ENCODE results near the gene KLHL29.

The KLHL29 gene

DNA sequence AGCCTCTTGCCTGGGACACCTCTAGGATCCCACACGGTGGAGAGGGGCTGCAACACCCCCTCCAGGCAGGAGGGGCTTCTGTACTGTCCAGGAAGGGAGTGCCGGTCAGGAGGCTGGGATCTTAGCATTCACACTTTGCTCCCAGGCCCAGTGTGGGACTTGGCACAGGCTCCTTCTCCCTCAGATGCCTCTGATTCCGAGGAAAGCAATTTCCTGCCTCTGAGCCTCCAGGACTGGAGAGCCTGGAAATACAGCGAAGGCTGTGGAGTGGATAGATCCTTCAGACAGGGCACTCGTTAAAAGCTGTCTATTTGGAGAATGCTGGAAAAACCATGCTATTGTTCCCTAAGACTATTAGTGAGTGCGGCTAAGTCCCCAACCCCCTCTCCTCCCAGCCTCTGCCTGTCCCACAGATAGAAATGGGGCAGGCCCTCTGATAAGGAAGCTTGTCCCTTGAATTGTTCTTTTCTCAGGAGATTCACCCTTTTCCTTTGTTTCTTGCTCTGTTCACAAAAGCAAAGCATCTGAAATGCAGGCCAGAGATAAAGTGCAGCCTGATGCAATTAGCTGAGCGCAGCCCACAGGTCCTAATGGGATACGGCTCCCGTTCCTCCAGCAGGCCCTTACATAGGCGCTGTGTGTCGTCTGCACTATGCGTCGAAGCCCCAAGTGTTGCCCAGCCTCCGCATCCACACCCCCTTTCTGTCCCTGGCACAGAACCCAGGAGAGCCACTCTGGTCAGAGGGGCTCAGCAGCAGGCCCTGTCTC, 252.2 kb downstream of the KLHL29 start:
- no peak for TF ChIP-seq CTCF (conservative IDR thresholded peaks at IDR 0.05)
- H3K27ac ChIP-seq = no peak overlapping the region

- H3K27ac ChIP-seq = no peak overlapping the region
- TF ChIP-seq ZFX (IDR thresholded peaks at IDR 0.05) (no peak), CTCF (conservative IDR thresholded peaks at IDR 0.05) (no peak)
Measured at GRCh38 chr2:23639406-23639982, 254.5 kb downstream of the KLHL29 start.

- no peak overlapping the region for H3K27ac ChIP-seq
- TF ChIP-seq CTCF (conservative IDR thresholded peaks at IDR 0.05) = no peak
- TF ChIP-seq ZFX (IDR thresholded peaks at IDR 0.05) = no peak
Measured at GRCh38 chr2:23640711-23641110, 255.7 kb downstream of the KLHL29 start.

GRCh38 chr2:23642516-23642915, 257.5 kb downstream of the KLHL29 start:
- TF ChIP-seq CTCF (conservative IDR thresholded peaks at IDR 0.05) (no peak), ZFX (IDR thresholded peaks at IDR 0.05) (no peak)
- no peak overlapping the region for H3K27ac ChIP-seq

DNA sequence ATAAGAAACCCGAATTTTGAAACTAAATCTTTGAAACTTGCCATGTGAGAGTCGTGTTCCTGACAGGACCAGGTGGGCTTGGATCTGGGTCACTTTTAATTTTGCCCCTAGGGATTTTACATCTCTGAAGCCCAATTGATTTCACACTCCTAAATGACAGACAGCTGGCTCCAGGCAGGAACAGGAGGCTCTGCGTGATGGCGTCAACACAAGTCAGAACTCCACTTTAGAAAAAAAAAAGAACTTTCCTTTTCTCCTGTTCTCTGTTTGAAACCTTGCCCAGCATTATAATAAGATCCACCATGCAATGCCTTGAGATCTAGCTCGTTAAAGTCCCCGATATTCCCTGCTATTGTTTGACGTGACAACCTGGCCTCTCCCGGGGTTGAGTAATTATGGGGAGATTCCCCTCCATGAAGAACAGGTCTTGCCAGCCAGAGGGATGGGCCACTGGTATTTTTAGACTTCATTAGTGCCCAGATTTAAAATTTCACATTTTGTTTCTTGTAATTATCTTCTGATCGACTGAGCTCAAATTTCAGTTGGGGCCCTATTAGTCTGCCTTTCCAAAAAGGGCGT, 260.3 kb downstream of the KLHL29 start:
- TF ChIP-seq CTCF (conservative IDR thresholded peaks at IDR 0.05) = no peak
- no peak for TF ChIP-seq ZFX (IDR thresholded peaks at IDR 0.05)
- no peak overlapping the region for H3K27ac ChIP-seq

GRCh38 chr2:23647563-23647962, 262.6 kb downstream of the KLHL29 start:
- TF ChIP-seq CTCF (conservative IDR thresholded peaks at IDR 0.05) (no peak), ZFX (IDR thresholded peaks at IDR 0.05) (no peak)
- no peak overlapping the region for H3K27ac ChIP-seq

DNA sequence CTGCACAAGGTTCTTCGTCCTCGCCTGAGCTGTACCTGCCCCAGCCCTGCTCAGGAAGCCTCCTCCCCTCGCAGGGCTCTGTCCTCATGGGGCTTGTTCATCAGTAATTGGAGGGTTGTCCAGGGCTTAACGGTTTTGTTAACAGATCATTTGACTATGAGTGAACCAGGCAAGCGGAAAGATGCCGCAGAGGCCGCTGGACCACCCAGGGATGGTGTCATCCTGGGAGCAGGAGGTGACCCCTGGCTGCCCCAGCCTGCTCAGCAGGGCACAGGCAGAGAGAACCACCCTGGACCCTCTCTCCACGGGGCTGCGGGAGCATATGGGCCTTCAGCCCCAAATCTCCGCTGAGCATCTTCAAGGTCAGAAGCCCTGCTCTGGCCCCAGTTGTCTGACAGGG, 264.3 kb downstream of the KLHL29 start:
- TF ChIP-seq ZFX (IDR thresholded peaks at IDR 0.05) = no peak
- TF ChIP-seq CTCF (conservative IDR thresholded peaks at IDR 0.05) = no peak
- no peak overlapping the region for H3K27ac ChIP-seq
